T-cell (primary cell): ENCODE data around the gene CRYBG3. TPM values are rescaled to one million over a fixed set of nuclear protein-coding genes. Genes with fewer than 3 reads are reported as not detected.

Experiments
- ATAC-seq, 4 experiments: fragments of 200-7000 bp in 3 of 4; fragments of 150-1000 bp in 1 of 4; cut with Tn5 transposase; replicated peaks in 1 of 4; 1 replicate in 3 of 4; 2 replicates in 1 of 4; pipeline ENCODE4 v1.10.0; 2021; ENCODE audit warnings: moderate library complexity in 3 of 4, mild to moderate bottlenecking in 2 of 4, moderate number of reproducible peaks in 1 of 4
- CTCF ChIA-PET, 2 donors: fragments of 300-600 bp; sonication (Branson Sonifier 250); formaldehyde crosslinking; loops; one replicate each; lab custom pipeline; 2022; ENCODE audit warnings: antibody characterized with exemption in 2 of 2; lab: Charles Lee
- POLR2A ChIA-PET, 2 donors: fragments of 300-600 bp; sonication (Branson Sonifier 250); formaldehyde crosslinking; loops; one replicate each; lab custom pipeline; 2022; ENCODE audit warnings: antibody characterized with exemption in 2 of 2; lab: Charles Lee
- DNase-seq, 35 experiments: peaks; one replicate each; pipeline versions ENCODE4 v3.0.0 to v3.0.0-alpha.2; 2013 to 2023
- H3K27ac ChIP-seq: one replicate; pipeline ENCODE4 v1.5.1; 2013; ENCODE audit warnings: low read length
- H3K27me3 ChIP-seq, 2 experiments: replicated peaks in 1 of 2; 1 replicate in 1 of 2; 2 replicates in 1 of 2; pipeline versions ENCODE4 v1.6.1 to v1.7.0; 2013; ENCODE audit warnings: low read length in 1 of 2, mixed read lengths in 1 of 2; ENCODE audit not compliant: control insufficient read depth in 2 of 2, insufficient read depth in 2 of 2; ENCODE audit errors: extremely low read depth in 1 of 2
- H3K36me3 ChIP-seq, 2 donors: 1 replicate in 1 of 2; 2 replicates in 1 of 2; pipeline versions ENCODE4 v1.6.1 to v1.7.0; 2013; ENCODE audit warnings: low read length in 1 of 2; ENCODE audit not compliant: control insufficient read depth in 2 of 2, insufficient read depth in 1 of 2; ENCODE audit errors: extremely low read depth in 1 of 2
- H3K4me1 ChIP-seq, 2 experiments: 1 replicate in 1 of 2; 2 replicates in 1 of 2; pipeline versions ENCODE4 v1.6.1 to v1.7.0; 2013; ENCODE audit warnings: low read length in 2 of 2, mixed read lengths in 1 of 2; ENCODE audit not compliant: insufficient read depth in 2 of 2, control insufficient read depth in 1 of 2; ENCODE audit errors: extremely low read depth in 1 of 2
- H3K4me3 ChIP-seq, 2 donors: 1 replicate in 1 of 2; 2 replicates in 1 of 2; pipeline versions ENCODE4 v1.5.1 to v1.7.0; 2013; ENCODE audit warnings: mild to moderate bottlenecking in 2 of 2, low read length in 1 of 2, moderate library complexity in 1 of 2; ENCODE audit not compliant: control insufficient read depth in 1 of 2; ENCODE audit errors: extremely low read depth in 1 of 2
- H3K9me3 ChIP-seq: 2 replicates; pipeline ENCODE4 v1.7.0; 2013
- H3K27ac Mint-ChIP-seq, 2 donors: one replicate each; pipeline ENCODE4 v1.8.0; 2020 to 2021; ENCODE audit warnings: mild to moderate bottlenecking in 2 of 2, mixed read lengths in 2 of 2
- H3K27me3 Mint-ChIP-seq, 2 donors: one replicate each; pipeline ENCODE4 v1.8.0; 2021 to 2022; ENCODE audit warnings: mixed read lengths in 2 of 2
- H3K36me3 Mint-ChIP-seq: one replicate; pipeline ENCODE4 v1.8.0; 2021; ENCODE audit warnings: mixed read lengths
- H3K4me1 Mint-ChIP-seq, 3 donors: one replicate each; pipeline ENCODE4 v1.8.0; 2020 to 2022; ENCODE audit warnings: mixed read lengths in 3 of 3, mild to moderate bottlenecking in 1 of 3
- H3K4me3 Mint-ChIP-seq, 3 donors: one replicate each; pipeline ENCODE4 v1.8.0; 2020 to 2022; ENCODE audit warnings: mild to moderate bottlenecking in 3 of 3, mixed read lengths in 3 of 3, moderate library complexity in 3 of 3
- H3K9me3 Mint-ChIP-seq, 3 donors: one replicate each; pipeline ENCODE4 v1.8.0; 2020 to 2022; ENCODE audit warnings: mixed read lengths in 3 of 3
- WGBS: methylation state at CpG from one replicate; pipeline ENCODE4 v1.1.5; 2013; ENCODE audit warnings: missing lambda C conversion rate; ENCODE audit not compliant: insufficient coverage; 5-methylcytosine and 5-hydroxymethylcytosine counted together
- total RNA-seq, 35 experiments: library from RNA in 6 of 35; stranded (reverse) in 6 of 35; fragments of 120-200 nt in 1 of 35; gene quantifications; one replicate each; pipeline versions ENCODE4 v1.2.1 to v1.2.4 and lab custom pipeline; 2013 to 2026

The CRYBG3 gene
- total RNA-seq, 5 donors from 2014 or later (not counting 1 experiment from before 2014, with no cell fraction given), result 3.1 to 5.8 (median 5.3) TPM

DNA sequence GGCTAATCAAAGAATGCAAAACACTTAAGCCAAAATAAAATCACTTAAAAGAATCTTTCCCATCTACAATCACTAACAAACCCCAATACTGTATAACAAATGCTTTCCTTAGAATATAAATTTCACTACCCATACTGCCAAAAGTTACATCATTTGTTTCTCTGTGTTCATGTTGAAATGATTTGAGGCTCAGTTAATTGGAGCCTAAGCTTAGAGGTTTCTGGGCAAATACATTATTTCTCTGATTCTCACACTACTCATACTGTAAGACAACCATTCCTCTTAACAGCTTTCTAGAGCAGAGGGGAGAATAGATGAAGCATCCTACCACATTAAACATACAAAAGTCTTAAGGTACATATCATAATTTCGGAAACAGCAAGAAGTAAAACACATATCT, 148.3 kb downstream of the CRYBG3 start:
- Mint-ChIP-seq H3K27me3 (no peaks in the 10 kb centered on the region), H3K4me1 (peaks cover 72 to 83% (median 82%) of the 10 kb centered on the region in 3 donors), H3K36me3 (peaks cover 18% of the 10 kb centered on the region), H3K9me3 (no peaks in the 10 kb centered on the region), H3K4me3 (peak overlapping the region in 1 of 3 donors; percentile 80), H3K27ac (no peak overlapping the region)
- ATAC-seq (no peak), DNase-seq (no peak)
- CTCF ChIA-PET, result interaction anchor here in 1 of 2 donors (0.8 kb wide), 1 partner anchor 51 kb away, joined by 4 read pairs; no protein-coding TSS in a partner anchor
- H3K27ac ChIP-seq, result no peak overlapping the region
- peaks cover 0 to 14% of the 10 kb centered on the region in 2 donors for H3K36me3 ChIP-seq
- peaks cover 9 to 21% of the 10 kb centered on the region in 2 experiments for H3K4me1 ChIP-seq
- no peaks in the 10 kb centered on the region for H3K9me3 ChIP-seq
- WGBS, result no CpG with 5 or more reads among the region's 1 CpG
- no peaks in the 10 kb centered on the region for H3K27me3 ChIP-seq
- POLR2A ChIA-PET, result no interaction called here
- H3K4me3 ChIP-seq, result no peak overlapping the region

DNA sequence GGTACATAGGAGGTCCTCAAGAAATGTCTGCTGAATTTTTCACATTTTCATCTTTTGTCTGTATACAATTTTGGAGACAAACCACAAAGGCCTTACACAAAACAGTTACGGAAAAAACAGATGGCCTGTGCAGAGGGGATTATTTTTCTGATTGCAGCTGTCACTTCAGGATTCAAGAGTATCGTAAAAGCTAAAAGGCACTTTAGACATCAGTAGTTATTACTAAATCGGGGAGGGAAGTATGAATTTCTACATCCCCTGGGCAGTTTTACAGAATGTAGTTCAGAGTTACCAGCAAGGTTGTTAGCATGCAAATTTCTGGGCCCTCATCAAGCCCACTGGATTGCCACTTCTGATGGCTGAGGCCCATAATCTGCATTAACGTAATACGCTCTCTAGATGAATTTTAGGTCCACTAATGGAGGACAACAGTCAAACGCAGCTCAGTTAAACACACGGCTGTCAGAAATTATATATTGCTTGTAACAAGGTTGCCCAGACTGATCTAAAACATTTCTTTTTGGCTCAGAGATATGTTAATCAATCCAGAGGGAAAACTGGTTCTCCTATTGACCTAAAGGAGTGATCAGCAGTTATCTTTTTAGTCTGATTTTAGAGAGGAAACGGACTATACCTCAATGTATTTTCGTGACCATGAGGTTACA, 149.3 kb downstream of the CRYBG3 start:
- peak overlapping the region; percentile 86 to 87 for H3K27ac Mint-ChIP-seq
- ATAC-seq, result no peak
- ChIA-PET CTCF (interaction anchor here (0.7 to 1.5 kb wide), 8 partner anchors 20 to 177 kb away, joined by 3 to 8 read pairs (median 4); partner anchors contain the start of gene CRYBG3 (in 1 of the 2)), POLR2A (interaction anchor here in 1 of 2 donors (1.3 kb wide), 1 partner anchor 149 kb away, joined by 6 read pairs; the partner anchor contains the start of gene CRYBG3)
- H3K27me3 ChIP-seq, result no peaks in the 10 kb centered on the region
- H3K36me3 Mint-ChIP-seq, result peaks cover 10% of the 10 kb centered on the region
- H3K4me1 Mint-ChIP-seq, result peaks cover 64 to 80% (median 73%) of the 10 kb centered on the region in 3 donors
- H3K4me3 ChIP-seq, result peak overlapping the region; percentile 54 to 72
- H3K4me3 Mint-ChIP-seq, result peak overlapping the region; percentile 80 to 88 (median 85)
- H3K4me1 ChIP-seq, result peaks cover 9 to 21% of the 10 kb centered on the region in 2 experiments
- peak overlapping the region; percentile 8 for H3K27ac ChIP-seq
- no peak for DNase-seq
- peaks cover 0 to 8% of the 10 kb centered on the region in 2 donors for H3K36me3 ChIP-seq
- H3K27me3 Mint-ChIP-seq, result no peaks in the 10 kb centered on the region
- no peaks in the 10 kb centered on the region for H3K9me3 ChIP-seq
- no peaks in the 10 kb centered on the region for H3K9me3 Mint-ChIP-seq
- 84% methylated on average over 7 of the region's 9 CpGs for WGBS

DNA sequence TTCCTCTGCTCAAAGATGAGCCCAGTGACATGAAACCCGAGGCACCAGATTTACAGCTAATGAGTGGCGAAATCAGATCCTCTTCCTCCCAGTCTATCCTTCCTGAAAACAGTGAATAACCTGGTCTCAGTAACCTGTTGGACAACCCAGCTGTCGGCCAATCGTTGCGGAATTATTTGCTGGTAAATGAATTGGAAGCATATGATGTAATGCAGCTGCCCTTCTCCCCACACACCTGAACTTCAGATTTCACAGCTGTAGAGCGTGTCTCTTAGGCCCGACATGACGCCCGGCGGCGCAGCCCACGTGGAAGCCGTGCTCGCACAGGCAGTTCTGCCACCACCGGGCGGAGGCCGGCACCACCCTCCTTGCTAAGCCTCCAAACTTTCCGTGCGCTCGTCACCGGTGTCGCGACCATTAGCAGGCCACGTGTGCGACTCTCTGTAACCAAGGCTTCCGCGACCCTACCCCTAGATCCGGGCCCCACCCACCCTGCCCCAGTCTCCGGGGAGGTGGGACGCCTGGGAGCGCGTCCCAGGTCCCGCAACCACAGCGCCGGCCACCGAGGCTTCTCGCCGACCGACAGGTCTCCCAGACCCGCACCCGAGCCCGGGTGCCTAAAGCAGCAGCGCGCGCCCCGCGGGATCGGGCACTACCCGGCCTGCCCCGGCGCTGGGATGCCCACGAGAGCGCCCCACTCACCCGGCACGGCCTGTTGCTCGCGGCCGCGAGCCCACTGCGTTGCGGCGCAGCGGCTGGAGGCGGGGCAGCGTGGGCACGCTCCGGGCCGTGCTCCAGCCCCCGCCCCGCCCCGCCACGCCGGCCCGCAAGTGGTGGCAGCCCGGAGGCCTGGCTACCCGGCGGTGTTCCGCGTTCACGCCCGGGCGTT, 150.1 kb downstream of the CRYBG3 start, which contains the start of gene RIOX2:
TSS of gene RIOX2 (minus strand) at position 753 of the 889 bp plus-strand sequence. CDS start 4,838 bp downstream, outside the sequence.
- Mint-ChIP-seq H3K9me3 (no peaks in the 10 kb centered on the region), H3K27me3 (no peaks in the 10 kb centered on the region), H3K36me3 (peaks cover 3% of the 10 kb centered on the region), H3K4me1 (peaks cover 58 to 72% (median 65%) of the 10 kb centered on the region in 3 donors), H3K4me3 (peak within 1 kb of the TSS; percentile 80 to 88 (median 85)), H3K27ac (peak within 1 kb of the TSS; percentile 86 to 87)
- peak; percentile 55 to 85 (median 74) for DNase-seq
- H3K4me1 ChIP-seq, result peaks cover 9 to 21% of the 10 kb centered on the region in 2 experiments
- CTCF ChIA-PET, result interaction anchor here (0.7 to 1.5 kb wide), 8 partner anchors 19 to 178 kb away, joined by 3 to 8 read pairs (median 4); partner anchors contain the start of gene CRYBG3 (in 1 of the 2)
- POLR2A ChIA-PET, result interaction anchor here in 1 of 2 donors (1.3 kb wide), 1 partner anchor 150 kb away, joined by 6 read pairs; the partner anchor contains the start of gene CRYBG3
- peak; percentile 92 to 93 (median 92) for ATAC-seq
- H3K36me3 ChIP-seq, result peaks cover 0 to 3% of the 10 kb centered on the region in 2 donors
- 1% methylated on average over 52 of the region's 82 CpGs for WGBS
- no peaks in the 10 kb centered on the region for H3K9me3 ChIP-seq
- H3K27me3 ChIP-seq, result no peaks in the 10 kb centered on the region
- H3K4me3 ChIP-seq, result peak within 1 kb of the TSS; percentile 54 to 72
- peak within 1 kb of the TSS; percentile 8 for H3K27ac ChIP-seq

GRCh38 chr3:97972976-97973375, 151.2 kb downstream of the CRYBG3 start:
- Mint-ChIP-seq H3K9me3 (no peaks in the 10 kb centered on the region), H3K27ac (peak overlapping the region; percentile 29 to 71), H3K4me3 (peak overlapping the region; percentile 69 to 80 (median 75)), H3K4me1 (peaks cover 48 to 62% (median 55%) of the 10 kb centered on the region in 3 donors), H3K36me3 (no peaks in the 10 kb centered on the region), H3K27me3 (no peaks in the 10 kb centered on the region)
- 89% methylated on average over 5 of the region's 9 CpGs for WGBS
- no peaks in the 10 kb centered on the region for H3K36me3 ChIP-seq
- H3K4me3 ChIP-seq, result peak overlapping the region; percentile 54 to 72
- H3K4me1 ChIP-seq, result peaks cover 9 to 17% of the 10 kb centered on the region in 2 experiments
- H3K27ac ChIP-seq, result no peak overlapping the region
- DNase-seq (no peak), ATAC-seq (no peak)
- ChIA-PET CTCF (no interaction called here), POLR2A (no interaction called here)
- no peaks in the 10 kb centered on the region for H3K9me3 ChIP-seq
- H3K27me3 ChIP-seq, result no peaks in the 10 kb centered on the region

- POLR2A ChIA-PET, result no interaction called here
- H3K4me3 Mint-ChIP-seq, result no peak overlapping the region
- CTCF ChIA-PET, result interaction anchor here in 1 of 2 donors (1.0 to 1.3 kb wide), 2 partner anchors 47 to 48 kb away, joined by 3 read pairs; no protein-coding TSS in a partner anchor
- no peaks in the 10 kb centered on the region for H3K27me3 Mint-ChIP-seq
- ATAC-seq (no peak), DNase-seq (no peak)
- peaks cover 29 to 42% (median 34%) of the 10 kb centered on the region in 3 donors for H3K4me1 Mint-ChIP-seq
- 58% methylated on average over 3 of the region's 3 CpGs for WGBS
- no peaks in the 10 kb centered on the region for H3K9me3 Mint-ChIP-seq
- no peaks in the 10 kb centered on the region for H3K36me3 Mint-ChIP-seq
- H3K27me3 ChIP-seq, result peaks cover 0 to 5% of the 10 kb centered on the region in 2 experiments
- no peaks in the 10 kb centered on the region for H3K9me3 ChIP-seq
- H3K4me3 ChIP-seq, result no peak overlapping the region
- H3K27ac Mint-ChIP-seq, result no peak overlapping the region
- H3K27ac ChIP-seq, result no peak overlapping the region
- H3K4me1 ChIP-seq, result peaks cover 6 to 16% of the 10 kb centered on the region in 2 experiments
- no peaks in the 10 kb centered on the region for H3K36me3 ChIP-seq
Measured at GRCh38 chr3:97974996-97975395, 153.2 kb downstream of the CRYBG3 start.
